H1 (cell line): Measurements from ENCODE around the gene ARHGAP42. TPM values are rescaled to one million over a fixed set of nuclear protein-coding genes. Genes with fewer than 3 reads are reported as not detected.

Experiments
- CHD7 ChIP-seq: fragments of 300-600 bp; sonication (generic); IDR thresholded peaks from 2 replicates; pipeline ENCODE4 v1.7.1; 2012; ENCODE audit warnings: low read length, moderate library complexity, mild to moderate bottlenecking, inconsistent platforms; ENCODE audit not compliant: insufficient replicate concordance
- polyA plus RNA-seq, 7 experiments: library from polyadenylated mRNA; depleted of rRNA in 3 of 7; stranded (reverse) in 5 of 7; unstranded in 2 of 7; fragments of >200 nt in 5 of 7; fragments of 200-250 nt in 2 of 7; gene quantifications; 1 replicate in 5 of 7; 2 replicates in 1 of 7; 4 replicates in 1 of 7; pipeline versions ENCODE4 v1.2.1 to v1.2.3, GENCODE V29; 2011 to 2013; ENCODE audit warnings: missing spikeins in 2 of 7, mixed read lengths in 2 of 7
- total RNA-seq: library from RNA; stranded (reverse); fragmentation: NEBNext Ultra II Directional; extraction: Animal tissue kit (Norgen Biotek cat#: 25700); gene quantifications from 2 replicates; pipeline ENCODE4 v1.2.1, GENCODE V29; 2021

Gene ARHGAP42
- total and polyA plus RNA-seq, 2 of the 8 experiments (the other 6 are each of a cell fraction or from before 2014, with no cell fraction given), result 22.2 to 33.5 TPM

GRCh38 chr11:100847696-100848216 lies 160.7 kb downstream of the ARHGAP42 start (continued):
- no peak for TF ChIP-seq CHD7
- TF ChIP-seq, all 59 proteins: peak for 0
